ENCODE measurements around the gene HOXA6. TPM values are rescaled to one million over a fixed set of nuclear protein-coding genes. Genes with fewer than 3 reads are reported as not detected.

Gene HOXA6
- polyA plus RNA-seq, 2 donors = 0.19 to 0.69 TPM

DNA sequence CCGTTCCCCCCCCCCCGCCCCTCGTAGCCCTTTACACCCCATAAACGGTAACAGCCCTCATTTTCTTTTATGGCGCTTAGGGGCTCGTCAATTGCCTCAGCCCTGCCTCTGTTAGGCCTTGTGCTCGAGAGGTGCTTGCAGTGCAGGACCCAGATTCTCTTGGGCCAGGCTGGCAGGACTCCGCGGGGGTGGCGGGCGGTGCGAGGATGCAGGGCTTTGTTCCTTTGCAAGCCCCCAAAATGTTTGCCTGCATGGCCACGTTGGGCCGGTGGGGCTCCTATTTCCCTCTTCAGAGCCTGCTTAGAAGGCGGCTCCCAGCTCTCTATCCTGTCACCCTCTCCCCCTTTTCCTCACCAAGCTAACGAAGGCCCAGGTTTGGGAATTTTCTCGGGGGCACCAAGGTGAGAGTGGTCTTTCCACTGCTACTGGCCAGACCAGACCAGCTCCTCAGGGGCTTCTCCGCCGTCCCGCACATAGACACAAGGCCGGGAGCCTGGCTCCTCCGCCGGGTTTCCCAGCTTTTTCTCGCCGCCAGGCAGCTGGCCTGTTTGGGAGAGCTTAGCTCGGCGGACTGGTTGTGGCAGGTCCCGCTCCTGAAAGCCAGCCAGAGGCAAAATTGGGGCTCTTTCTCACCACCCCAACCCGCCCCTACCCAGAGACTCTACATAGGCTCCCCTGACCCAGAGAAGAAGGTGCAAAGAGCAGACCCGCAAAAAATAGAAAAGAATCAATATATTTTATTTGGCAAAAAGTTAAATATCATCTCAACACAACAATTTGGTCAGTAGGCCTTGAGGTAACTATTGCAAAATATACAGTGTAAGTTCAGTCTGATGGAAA lies 14.4 kb upstream of the HOXA6 start:
- 45 to 49% methylated on average over 30 of the region's 30 CpGs for WGBS, 2 donors
- no peak overlapping the region for H3K4me3 ChIP-seq (ENCODE audit: low read depth in 1 of 2, low read length in 2 of 2)
- H3K27ac ChIP-seq (ENCODE audit: low read depth in 2 of 2, low read length in 1 of 2) = no peak overlapping the region
- H3K4me1 ChIP-seq (ENCODE audit: control insufficient read depth in 2 of 2, insufficient read depth in 2 of 2, low read length in 1 of 2) = peaks cover 2 to 4% of the 10 kb centered on the region in 2 donors
- H3K27me3 ChIP-seq (ENCODE audit: control insufficient read depth in 1 of 2, insufficient read depth in 2 of 2, low read length in 2 of 2) = peaks cover 4 to 40% of the 10 kb centered on the region in 2 donors
- peaks cover 0 to 13% of the 10 kb centered on the region in 2 donors for H3K9me3 ChIP-seq (ENCODE audit: control insufficient read depth in 2 of 2, insufficient read depth in 1 of 2, low read depth in 1 of 2, low read length in 1 of 2)
- H3K36me3 ChIP-seq (ENCODE audit: control insufficient read depth in 2 of 2, insufficient read depth in 2 of 2, low read length in 1 of 2) = no peaks in the 10 kb centered on the region

DNA sequence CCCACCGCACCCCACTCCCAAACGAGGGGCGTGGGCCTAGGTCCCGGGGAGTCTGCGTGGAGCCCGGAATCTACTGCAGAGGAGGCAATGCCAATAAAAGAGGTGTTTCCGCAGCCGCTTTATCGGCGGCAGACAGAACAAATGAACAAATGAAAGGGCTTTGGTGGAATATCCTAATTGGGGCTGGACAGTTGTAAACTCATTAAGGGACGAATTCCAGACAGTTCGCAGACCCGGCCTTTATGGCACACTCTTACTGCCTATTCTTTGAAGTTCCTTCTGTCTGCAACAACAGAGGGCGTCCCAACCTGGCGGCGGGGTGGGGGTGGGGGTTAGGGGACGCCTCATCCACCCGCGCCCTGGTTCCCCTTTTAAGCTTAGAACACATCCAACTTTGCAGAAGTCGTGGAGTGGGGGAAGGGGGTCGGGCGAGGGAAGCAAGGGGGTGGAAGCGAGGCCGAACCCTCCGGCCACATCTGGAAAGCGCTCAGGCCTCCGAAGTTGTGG lies 13.7 kb upstream of the HOXA6 start:
- peaks cover 4 to 38% of the 10 kb centered on the region in 2 donors for H3K27me3 ChIP-seq (ENCODE audit: control insufficient read depth in 1 of 2, insufficient read depth in 2 of 2, low read length in 2 of 2)
- peaks cover 0 to 13% of the 10 kb centered on the region in 2 donors for H3K9me3 ChIP-seq (ENCODE audit: control insufficient read depth in 2 of 2, insufficient read depth in 1 of 2, low read depth in 1 of 2, low read length in 1 of 2)
- H3K27ac ChIP-seq (ENCODE audit: low read depth in 2 of 2, low read length in 1 of 2) = no peak overlapping the region
- H3K4me3 ChIP-seq (ENCODE audit: low read depth in 1 of 2, low read length in 2 of 2) = peak overlapping the region; percentile 66
- WGBS, 2 donors = 8 to 10% methylated on average over 26 to 27 of the region's 27 CpGs
- H3K36me3 ChIP-seq (ENCODE audit: control insufficient read depth in 2 of 2, insufficient read depth in 2 of 2, low read length in 1 of 2) = no peaks in the 10 kb centered on the region
- peaks cover 2 to 4% of the 10 kb centered on the region in 2 donors for H3K4me1 ChIP-seq (ENCODE audit: control insufficient read depth in 2 of 2, insufficient read depth in 2 of 2, low read length in 1 of 2)

DNA sequence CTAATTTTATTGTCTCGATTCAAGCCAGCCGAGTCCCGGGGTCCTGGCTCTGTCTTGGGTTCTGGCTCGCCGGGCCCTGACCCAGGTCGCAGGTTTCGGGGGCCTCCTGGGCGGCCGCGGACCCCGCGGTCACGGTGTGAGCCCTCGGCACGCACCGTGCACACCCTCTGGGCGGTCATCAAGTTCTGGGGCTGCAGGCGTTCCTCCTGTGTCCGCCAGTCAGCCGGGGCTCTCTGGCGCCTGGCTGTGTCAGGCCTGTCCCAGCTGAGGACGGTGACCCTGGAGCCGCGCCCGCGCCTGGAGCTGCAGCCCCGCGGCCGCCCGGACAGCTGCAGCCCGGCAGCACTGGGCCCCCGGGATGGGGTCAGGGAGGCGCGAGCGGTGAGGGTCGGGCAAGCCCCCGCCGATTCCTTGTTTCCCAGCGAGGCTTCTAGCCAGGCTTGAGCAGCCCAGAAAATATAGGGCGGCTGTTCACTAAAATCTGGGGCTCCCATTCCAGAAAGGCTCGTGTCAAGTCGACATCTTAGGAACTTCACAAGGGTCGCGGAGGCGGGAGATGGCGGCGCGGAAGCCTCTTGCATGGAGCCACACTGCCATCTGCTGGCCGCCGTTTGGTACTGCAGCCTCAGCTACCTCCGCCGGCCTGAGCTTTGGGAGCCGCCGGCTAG lies 13.1 kb upstream of the HOXA6 start:
- Histone ChIP-seq H3K36me3 (ENCODE audit: control insufficient read depth in 2 of 2, insufficient read depth in 2 of 2, low read length in 1 of 2) (no peaks in the 10 kb centered on the region), H3K4me3 (ENCODE audit: low read depth in 1 of 2, low read length in 2 of 2) (peak overlapping the region; percentile 66), H3K9me3 (ENCODE audit: control insufficient read depth in 2 of 2, insufficient read depth in 1 of 2, low read depth in 1 of 2, low read length in 1 of 2) (peaks cover 0 to 9% of the 10 kb centered on the region in 2 donors), H3K27ac (ENCODE audit: low read depth in 2 of 2, low read length in 1 of 2) (no peak overlapping the region), H3K27me3 (ENCODE audit: control insufficient read depth in 1 of 2, insufficient read depth in 2 of 2, low read length in 2 of 2) (peaks cover 4 to 37% of the 10 kb centered on the region in 2 donors), H3K4me1 (ENCODE audit: control insufficient read depth in 2 of 2, insufficient read depth in 2 of 2, low read length in 1 of 2) (peaks cover 0 to 4% of the 10 kb centered on the region in 2 donors)
- WGBS, 2 donors = 2% methylated on average over 52 to 54 of the region's 54 CpGs

DNA sequence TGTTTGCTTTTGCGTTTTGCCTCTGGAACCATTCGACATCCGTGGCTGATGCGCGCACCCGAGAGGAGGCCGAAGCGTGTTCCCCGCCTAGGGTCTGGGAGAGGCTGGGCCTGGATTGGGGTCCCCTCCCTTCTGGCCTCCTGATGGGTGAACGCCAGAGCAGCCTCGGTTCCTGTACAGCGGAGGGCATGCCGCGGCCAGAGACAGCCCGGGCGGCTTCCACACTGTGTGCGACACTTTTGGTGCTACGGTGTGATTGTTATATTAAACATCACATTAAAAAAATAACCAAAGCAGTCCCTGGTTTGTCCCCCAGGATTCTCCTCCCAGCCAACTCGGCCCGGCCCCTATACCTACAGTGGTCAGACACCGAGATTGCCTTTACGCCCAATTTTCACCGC lies 12.6 kb upstream of the HOXA6 start:
- peaks cover 4 to 37% of the 10 kb centered on the region in 2 donors for H3K27me3 ChIP-seq (ENCODE audit: control insufficient read depth in 1 of 2, insufficient read depth in 2 of 2, low read length in 2 of 2)
- H3K27ac ChIP-seq (ENCODE audit: low read depth in 2 of 2, low read length in 1 of 2) = no peak overlapping the region
- no peaks in the 10 kb centered on the region for H3K36me3 ChIP-seq (ENCODE audit: control insufficient read depth in 2 of 2, insufficient read depth in 2 of 2, low read length in 1 of 2)
- WGBS, 2 donors = 33 to 50% methylated on average over 23 of the region's 23 CpGs
- H3K9me3 ChIP-seq (ENCODE audit: control insufficient read depth in 2 of 2, insufficient read depth in 1 of 2, low read depth in 1 of 2, low read length in 1 of 2) = peaks cover 0 to 6% of the 10 kb centered on the region in 2 donors
- H3K4me1 ChIP-seq (ENCODE audit: control insufficient read depth in 2 of 2, insufficient read depth in 2 of 2, low read length in 1 of 2) = peaks cover 4 to 5% of the 10 kb centered on the region in 2 donors
- peak overlapping the region in 1 of 2 donors; percentile 66 for H3K4me3 ChIP-seq (ENCODE audit: low read depth in 1 of 2, low read length in 2 of 2)

DNA sequence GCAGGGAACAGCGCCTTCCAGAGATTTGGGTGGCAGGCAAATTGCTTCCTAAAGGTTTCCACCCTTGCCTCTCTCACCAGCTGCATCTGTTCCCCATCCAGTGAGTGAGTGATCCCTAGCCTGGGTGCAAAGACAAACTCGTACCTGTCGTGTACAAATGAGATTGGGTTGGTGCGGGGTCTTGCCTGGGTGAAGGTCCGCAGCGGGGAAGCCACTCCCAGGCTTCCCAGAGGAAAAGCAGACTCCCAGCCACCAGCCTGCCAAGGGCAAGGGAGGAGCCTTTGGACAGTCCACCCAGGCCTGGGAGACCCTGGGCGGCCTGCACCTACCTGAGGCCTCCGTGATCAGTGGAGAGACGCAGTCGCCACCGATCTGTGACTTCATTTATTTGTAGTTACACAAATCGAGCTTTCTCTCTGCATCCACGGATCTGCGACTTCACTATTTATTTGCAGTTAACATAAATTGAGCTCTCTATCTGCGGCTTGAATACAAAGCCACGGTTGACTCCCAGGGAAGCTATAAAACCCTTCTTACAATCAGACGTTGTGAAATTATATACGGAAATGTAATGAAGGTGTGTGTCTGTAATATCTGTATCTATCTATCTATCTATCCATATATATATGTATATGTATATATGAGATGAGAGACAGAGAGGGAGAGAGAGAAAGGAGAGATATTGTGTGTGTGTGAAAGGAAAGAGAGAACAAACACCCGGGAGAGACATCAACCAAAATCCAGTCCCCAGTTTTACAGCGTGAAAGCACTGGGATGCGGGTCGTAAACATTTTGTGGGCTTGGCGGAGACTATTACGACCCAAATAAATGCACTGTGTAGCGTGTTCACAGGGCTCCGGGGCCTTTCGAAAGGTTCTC lies 11.9 kb upstream of the HOXA6 start:
- Histone ChIP-seq H3K36me3 (ENCODE audit: control insufficient read depth in 2 of 2, insufficient read depth in 2 of 2, low read length in 1 of 2) (no peaks in the 10 kb centered on the region), H3K27ac (ENCODE audit: low read depth in 2 of 2, low read length in 1 of 2) (no peak overlapping the region), H3K9me3 (ENCODE audit: control insufficient read depth in 2 of 2, insufficient read depth in 1 of 2, low read depth in 1 of 2, low read length in 1 of 2) (peaks cover 0 to 5% of the 10 kb centered on the region in 2 donors), H3K4me1 (ENCODE audit: control insufficient read depth in 2 of 2, insufficient read depth in 2 of 2, low read length in 1 of 2) (peaks cover 8 to 9% of the 10 kb centered on the region in 2 donors), H3K27me3 (ENCODE audit: control insufficient read depth in 1 of 2, insufficient read depth in 2 of 2, low read length in 2 of 2) (peaks cover 4 to 37% of the 10 kb centered on the region in 2 donors), H3K4me3 (ENCODE audit: low read depth in 1 of 2, low read length in 2 of 2) (no peak overlapping the region)
- 59 to 79% methylated on average over 27 of the region's 27 CpGs for WGBS, 2 donors

DNA sequence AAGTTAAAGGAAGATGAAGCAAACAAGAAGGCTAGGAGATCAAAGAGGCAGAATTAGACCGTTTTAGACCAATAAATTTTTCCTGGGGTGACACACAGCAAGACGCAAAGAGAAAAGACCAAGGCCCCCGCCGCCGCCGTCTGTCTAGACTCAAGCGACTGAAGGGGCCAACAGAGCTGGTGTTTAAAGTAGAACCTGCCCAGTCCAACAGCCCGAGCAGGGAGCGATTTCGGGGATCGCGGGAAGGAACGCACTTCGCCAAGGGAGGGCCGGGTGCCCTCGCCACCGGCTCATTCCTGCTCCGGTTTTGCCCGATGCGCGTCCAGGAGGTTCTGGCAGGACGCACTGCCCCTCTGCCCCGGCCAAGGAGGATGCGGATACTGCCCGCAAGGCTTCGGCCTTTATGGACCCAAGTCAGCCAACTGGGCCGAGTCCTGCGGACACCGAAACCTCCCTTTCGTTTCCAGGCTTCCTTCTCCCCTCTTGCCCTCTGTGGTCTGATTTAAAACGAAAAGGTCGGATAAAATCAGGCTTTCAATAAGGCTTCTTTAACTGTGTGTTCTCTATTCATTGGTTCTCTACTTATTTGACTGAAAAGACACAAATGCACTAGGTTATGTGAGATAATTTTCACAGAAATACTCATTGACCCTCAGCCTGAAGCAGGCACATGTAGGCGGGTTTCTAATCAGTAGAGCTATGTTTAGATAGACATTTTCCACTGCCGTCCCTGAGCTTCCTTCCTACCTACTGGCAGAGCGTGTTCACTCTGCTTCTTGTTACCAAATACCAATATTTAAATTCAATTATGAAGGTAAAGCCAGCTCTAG lies 11.1 kb upstream of the HOXA6 start:
- 33 to 54% methylated on average over 35 of the region's 35 CpGs for WGBS, 2 donors
- Histone ChIP-seq H3K4me1 (ENCODE audit: control insufficient read depth in 2 of 2, insufficient read depth in 2 of 2, low read length in 1 of 2) (peaks cover 8 to 9% of the 10 kb centered on the region in 2 donors), H3K36me3 (ENCODE audit: control insufficient read depth in 2 of 2, insufficient read depth in 2 of 2, low read length in 1 of 2) (no peaks in the 10 kb centered on the region), H3K4me3 (ENCODE audit: low read depth in 1 of 2, low read length in 2 of 2) (no peak overlapping the region), H3K27me3 (ENCODE audit: control insufficient read depth in 1 of 2, insufficient read depth in 2 of 2, low read length in 2 of 2) (peaks cover 4 to 36% of the 10 kb centered on the region in 2 donors), H3K9me3 (ENCODE audit: control insufficient read depth in 2 of 2, insufficient read depth in 1 of 2, low read depth in 1 of 2, low read length in 1 of 2) (peaks cover 0 to 5% of the 10 kb centered on the region in 2 donors), H3K27ac (ENCODE audit: low read depth in 2 of 2, low read length in 1 of 2) (no peak overlapping the region)

DNA sequence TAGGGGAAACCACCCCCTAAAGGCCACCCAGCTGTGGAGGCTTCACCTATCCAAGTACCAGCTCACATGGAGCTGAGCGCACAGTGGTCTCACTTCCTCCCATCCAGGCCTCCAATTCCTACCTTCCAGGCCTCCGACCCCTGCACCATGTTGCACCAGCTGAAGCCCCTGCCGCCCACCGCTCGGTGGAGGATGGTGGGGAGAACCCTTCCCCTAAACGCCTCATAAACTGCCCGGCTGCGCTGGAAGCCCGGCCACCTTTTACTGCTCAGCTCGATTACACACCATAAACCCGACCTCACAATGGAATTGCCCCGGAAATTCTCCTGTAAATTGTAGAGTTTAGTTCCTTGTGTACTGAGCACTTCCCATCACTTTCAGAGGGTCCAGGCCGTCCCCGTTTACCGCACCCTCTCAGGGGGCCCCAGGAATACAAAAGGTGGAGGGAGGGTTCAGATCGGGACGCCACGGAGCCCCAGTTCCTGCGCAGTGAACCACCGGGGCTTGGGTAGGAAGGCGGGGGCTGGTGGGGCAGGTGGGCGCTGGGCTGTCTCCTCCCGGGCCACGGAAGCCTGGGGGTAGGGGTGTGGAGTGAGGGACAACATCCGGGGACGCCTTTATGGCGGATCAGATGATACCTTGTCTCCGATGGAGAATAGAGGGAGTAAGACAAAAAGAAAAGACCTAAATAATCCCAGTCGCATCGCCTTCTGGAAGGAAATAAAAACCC lies 10.3 kb upstream of the HOXA6 start:
- peaks cover 4 to 40% of the 10 kb centered on the region in 2 donors for H3K27me3 ChIP-seq (ENCODE audit: control insufficient read depth in 1 of 2, insufficient read depth in 2 of 2, low read length in 2 of 2)
- H3K4me1 ChIP-seq (ENCODE audit: control insufficient read depth in 2 of 2, insufficient read depth in 2 of 2, low read length in 1 of 2) = peaks cover 8 to 9% of the 10 kb centered on the region in 2 donors
- H3K27ac ChIP-seq (ENCODE audit: low read depth in 2 of 2, low read length in 1 of 2) = no peak overlapping the region
- H3K4me3 ChIP-seq (ENCODE audit: low read depth in 1 of 2, low read length in 2 of 2) = no peak overlapping the region
- H3K36me3 ChIP-seq (ENCODE audit: control insufficient read depth in 2 of 2, insufficient read depth in 2 of 2, low read length in 1 of 2) = no peaks in the 10 kb centered on the region
- 19 to 38% methylated on average over 30 of the region's 30 CpGs for WGBS, 2 donors
- peaks cover 0 to 5% of the 10 kb centered on the region in 2 donors for H3K9me3 ChIP-seq (ENCODE audit: control insufficient read depth in 2 of 2, insufficient read depth in 1 of 2, low read depth in 1 of 2, low read length in 1 of 2)

DNA sequence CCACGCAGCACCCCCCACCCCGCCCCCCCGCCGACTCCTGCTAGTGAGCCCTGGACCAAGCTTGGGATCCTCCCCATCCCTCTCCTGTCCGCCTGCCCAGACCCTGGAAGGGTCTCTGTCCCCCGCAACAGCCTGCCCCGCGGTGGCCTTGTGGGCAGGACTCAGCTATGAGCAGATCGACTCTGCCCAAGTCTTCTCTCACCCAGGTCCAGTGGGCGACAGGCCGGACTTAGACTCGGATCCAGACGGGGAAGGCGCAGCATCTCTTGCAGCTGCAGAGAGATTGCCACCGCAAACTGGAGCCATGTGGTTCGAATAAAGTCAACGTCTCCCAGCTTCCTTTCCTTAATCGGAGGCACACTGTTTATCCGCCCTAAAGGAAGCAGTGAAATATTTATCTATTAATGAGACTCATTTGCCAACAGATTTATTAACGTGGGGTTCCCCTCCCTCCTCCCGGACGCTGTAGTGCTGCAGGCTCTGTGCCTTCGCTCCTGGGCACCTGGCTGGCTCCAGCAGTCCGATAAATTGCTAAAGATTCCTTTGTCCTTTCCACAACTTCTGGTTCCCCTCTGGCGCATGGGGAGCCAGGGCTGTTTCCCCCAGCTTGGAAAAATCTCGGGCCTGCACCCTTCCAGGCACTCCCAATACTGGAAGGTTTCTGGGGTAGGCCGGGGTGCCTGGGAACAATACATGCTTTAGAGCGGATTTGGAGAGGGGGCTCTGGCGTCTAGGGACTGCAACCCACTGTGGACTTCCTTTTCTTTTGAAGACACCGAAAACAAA lies 9.5 kb upstream of the HOXA6 start:
- H3K4me3 ChIP-seq (ENCODE audit: low read depth in 1 of 2, low read length in 2 of 2) = no peak overlapping the region
- 21 to 29% methylated on average over 29 to 30 of the region's 30 CpGs for WGBS, 2 donors
- no peak overlapping the region for H3K27ac ChIP-seq (ENCODE audit: low read depth in 2 of 2, low read length in 1 of 2)

More for the DNA sequence above, 9.5 kb upstream of the HOXA6 start:
- Histone ChIP-seq H3K4me1 (ENCODE audit: control insufficient read depth in 2 of 2, insufficient read depth in 2 of 2, low read length in 1 of 2) (peaks cover 8 to 9% of the 10 kb centered on the region in 2 donors), H3K36me3 (ENCODE audit: control insufficient read depth in 2 of 2, insufficient read depth in 2 of 2, low read length in 1 of 2) (no peaks in the 10 kb centered on the region), H3K27me3 (ENCODE audit: control insufficient read depth in 1 of 2, insufficient read depth in 2 of 2, low read length in 2 of 2) (peaks cover 4 to 45% of the 10 kb centered on the region in 2 donors), H3K9me3 (ENCODE audit: control insufficient read depth in 2 of 2, insufficient read depth in 1 of 2, low read depth in 1 of 2, low read length in 1 of 2) (peaks cover 0 to 5% of the 10 kb centered on the region in 2 donors)

Measured in esophagus (tissue), 2 donors.